NT2/D1 (cell line): ENCODE results near the gene USP12.

ENCODE experiments used
- SUZ12 ChIP-seq: IDR thresholded peaks from 2 replicates; pipeline ENCODE4 v1.6.1; 2011; ENCODE audit not compliant: insufficient read length, insufficient read depth; ENCODE audit errors: extremely low read depth
- ZNF274 ChIP-seq: IDR thresholded peaks from 2 replicates; pipeline ENCODE4 v1.6.1; 2011; ENCODE audit warnings: mild to moderate bottlenecking, low read depth, low read length

DNA sequence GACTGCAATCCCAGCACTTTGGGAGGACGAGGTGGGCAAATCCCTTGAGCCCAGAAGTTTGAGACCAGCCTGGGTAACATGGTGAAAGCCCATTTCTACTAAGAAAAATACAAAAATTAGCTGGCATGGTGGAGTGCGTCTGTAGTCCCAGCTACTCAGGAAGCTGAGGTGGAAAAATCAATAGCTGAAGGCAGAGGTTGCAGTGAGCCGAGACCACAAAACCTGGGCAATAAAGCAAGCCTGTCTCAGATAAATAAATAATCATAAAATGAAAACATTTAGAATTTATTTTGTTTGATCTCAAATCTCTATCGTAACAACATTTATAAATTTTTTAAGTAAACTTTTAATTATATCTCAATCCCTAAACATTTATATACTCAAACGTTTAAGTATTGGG is 36.6 kb downstream of the USP12 start:
- TF ChIP-seq ZNF274 (no peak), SUZ12 (no peak)
